ENCODE results near the gene MAGEB1.

Gene MAGEB1

DNA sequence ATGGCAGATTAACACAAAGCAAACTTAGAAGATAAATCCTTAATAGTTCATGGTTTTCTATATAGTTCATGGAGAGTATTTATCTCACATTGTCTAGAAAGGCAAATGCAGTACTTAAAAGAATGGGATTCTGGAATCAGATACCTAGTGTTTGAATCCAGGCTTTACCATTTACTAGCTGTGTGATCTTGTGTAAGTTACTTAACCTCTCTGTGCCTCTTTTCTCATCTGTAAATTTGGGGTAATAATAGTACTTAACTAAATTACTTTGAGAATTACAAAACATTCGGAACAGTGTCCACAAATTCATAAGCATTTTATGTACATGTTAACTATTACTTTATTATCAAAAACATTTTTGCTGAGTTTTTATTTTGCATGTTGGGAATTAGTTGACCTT is 15.8 kb downstream of the MAGEB1 start:
- no peak for ATAC-seq (replicated peaks)
- DNase-seq = no peak
- H3K4me1 Mint-ChIP-seq = no peaks in the 10 kb centered on the region
- no peaks in the 10 kb centered on the region for H3K36me3 Mint-ChIP-seq
- peaks cover 0 to under 1% of the 10 kb centered on the region in 2 donors for H3K27me3 Mint-ChIP-seq
- H3K4me3 Mint-ChIP-seq = no peak overlapping the region
- H3K9me3 Mint-ChIP-seq = no peaks in the 10 kb centered on the region
- H3K27ac Mint-ChIP-seq = no peak overlapping the region

DNA sequence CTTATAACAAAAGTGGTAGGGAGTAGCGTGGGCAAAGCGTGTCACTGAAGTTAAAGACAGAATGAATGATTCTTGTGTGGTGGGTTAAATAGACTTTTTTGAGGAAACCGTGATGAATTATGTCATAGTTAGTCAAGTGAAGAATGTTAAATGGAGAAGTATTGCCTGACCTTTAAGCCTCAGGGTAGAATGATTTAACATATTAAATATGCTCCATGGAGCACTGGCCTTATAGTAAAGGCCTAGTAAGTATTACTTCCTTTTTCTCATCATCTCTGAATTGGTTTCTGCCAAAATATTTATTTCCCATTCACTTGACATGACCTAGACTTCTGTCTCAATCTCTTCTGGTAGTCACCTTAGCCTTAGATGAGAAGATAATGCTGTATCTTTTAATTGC is 23.7 kb downstream of the MAGEB1 start:
- DNase-seq (no peak), ATAC-seq (replicated peaks) (peak; percentile 79 to 86)
- Mint-ChIP-seq H3K36me3 (no peaks in the 10 kb centered on the region), H3K9me3 (peaks cover 5 to 8% of the 10 kb centered on the region in 2 donors), H3K4me3 (no peak overlapping the region), H3K27ac (no peak overlapping the region), H3K27me3 (peaks cover 8 to 9% of the 10 kb centered on the region in 2 donors), H3K4me1 (peaks cover 0 to 9% of the 10 kb centered on the region in 2 donors)

DNA sequence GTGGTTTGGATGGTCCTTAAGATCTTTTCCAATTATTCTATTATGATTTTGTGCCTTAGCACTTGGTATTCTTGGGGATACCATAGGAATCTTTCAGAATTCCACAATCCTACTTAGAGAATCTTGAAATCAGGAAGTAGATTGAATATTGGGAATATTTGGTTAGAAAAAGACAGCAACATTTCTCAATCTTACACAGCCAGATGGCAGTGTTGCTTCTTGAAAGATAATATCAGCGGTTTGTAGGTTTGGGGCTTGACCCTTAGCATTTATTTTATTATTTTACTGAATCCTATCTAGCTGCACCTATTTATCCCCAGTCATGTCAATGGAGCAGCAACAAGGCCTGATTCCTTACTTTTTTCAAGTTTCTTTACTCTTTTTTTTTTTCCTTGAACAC is 28.6 kb downstream of the MAGEB1 start:
- no peaks in the 10 kb centered on the region for H3K36me3 Mint-ChIP-seq
- ATAC-seq (replicated peaks) = no peak

DNA sequence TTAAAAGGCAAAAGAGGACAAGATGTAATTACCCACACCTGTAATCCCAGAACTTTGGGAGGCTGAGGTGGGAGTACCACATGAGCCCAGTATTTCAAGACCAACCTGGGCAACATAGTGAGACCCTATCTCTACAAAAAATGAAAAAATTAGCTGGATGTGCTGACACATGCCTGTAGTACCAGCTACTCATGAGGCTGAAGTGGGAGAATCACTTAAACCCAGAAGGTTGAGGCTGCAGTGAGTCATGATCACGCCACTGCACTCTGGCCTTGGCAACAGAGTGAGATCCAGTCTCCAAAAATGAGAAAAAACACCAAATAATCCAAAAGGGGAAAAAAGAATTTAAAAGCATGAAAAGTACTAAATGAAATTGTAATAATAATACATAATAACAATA is 31.4 kb downstream of the MAGEB1 start:
- Mint-ChIP-seq H3K27ac (no peak overlapping the region), H3K4me3 (no peak overlapping the region), H3K27me3 (no peaks in the 10 kb centered on the region), H3K36me3 (no peaks in the 10 kb centered on the region), H3K4me1 (no peaks in the 10 kb centered on the region), H3K9me3 (no peaks in the 10 kb centered on the region)
- ATAC-seq (replicated peaks) = no peak
- no peak for DNase-seq

More for the DNA sequence above, 28.6 kb downstream of the MAGEB1 start:
- H3K4me1 Mint-ChIP-seq = peaks cover 0 to 5% of the 10 kb centered on the region in 2 donors
- no peak for DNase-seq
- H3K27ac Mint-ChIP-seq = no peak overlapping the region
- H3K9me3 Mint-ChIP-seq = peaks cover 0 to 2% of the 10 kb centered on the region in 2 donors
- H3K4me3 Mint-ChIP-seq = no peak overlapping the region
- H3K27me3 Mint-ChIP-seq = no peaks in the 10 kb centered on the region

DNA sequence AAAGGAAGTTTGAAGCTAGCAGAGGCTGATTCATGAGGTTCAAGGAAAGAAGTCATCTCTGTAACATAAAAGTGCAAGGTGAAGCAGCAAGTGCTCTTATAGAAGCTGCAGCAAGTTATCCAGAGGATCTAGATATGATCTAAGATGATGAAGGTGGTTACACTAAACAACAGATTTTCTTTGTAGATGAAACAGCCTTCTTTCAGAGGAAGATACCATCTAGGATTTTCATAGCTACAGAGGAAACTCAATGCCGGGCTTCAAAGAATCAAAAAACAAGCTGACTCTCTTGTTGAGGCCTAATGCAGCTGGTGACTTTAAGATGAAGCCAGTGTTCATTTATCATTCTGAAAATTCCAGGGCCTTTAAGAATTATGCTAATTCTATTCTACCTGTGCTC is 33.5 kb downstream of the MAGEB1 start:
- Mint-ChIP-seq H3K27me3 (no peaks in the 10 kb centered on the region), H3K36me3 (no peaks in the 10 kb centered on the region), H3K4me3 (no peak overlapping the region), H3K27ac (no peak overlapping the region), H3K9me3 (no peaks in the 10 kb centered on the region), H3K4me1 (no peaks in the 10 kb centered on the region)
- ATAC-seq (replicated peaks) (no peak), DNase-seq (no peak)

DNA sequence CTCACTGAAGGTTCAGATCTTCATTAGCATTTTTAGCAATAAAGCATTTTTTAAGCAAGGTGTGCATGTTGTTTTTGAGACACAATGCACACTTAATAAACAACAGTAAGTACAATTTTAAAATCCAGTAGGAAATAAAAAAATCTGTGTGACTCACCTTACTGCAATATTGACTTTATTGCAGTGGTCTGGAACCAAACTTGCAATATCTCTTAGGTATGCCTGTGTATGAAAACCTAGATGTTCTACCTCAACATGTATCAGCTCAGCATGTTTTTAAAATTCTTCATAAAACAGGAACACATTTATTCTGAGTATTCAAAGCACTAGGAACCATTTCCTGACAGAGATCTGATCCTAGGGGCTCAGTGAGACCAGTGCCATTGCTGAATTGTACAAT is 35.6 kb downstream of the MAGEB1 start:
- no peak overlapping the region for H3K27ac Mint-ChIP-seq

DNA sequence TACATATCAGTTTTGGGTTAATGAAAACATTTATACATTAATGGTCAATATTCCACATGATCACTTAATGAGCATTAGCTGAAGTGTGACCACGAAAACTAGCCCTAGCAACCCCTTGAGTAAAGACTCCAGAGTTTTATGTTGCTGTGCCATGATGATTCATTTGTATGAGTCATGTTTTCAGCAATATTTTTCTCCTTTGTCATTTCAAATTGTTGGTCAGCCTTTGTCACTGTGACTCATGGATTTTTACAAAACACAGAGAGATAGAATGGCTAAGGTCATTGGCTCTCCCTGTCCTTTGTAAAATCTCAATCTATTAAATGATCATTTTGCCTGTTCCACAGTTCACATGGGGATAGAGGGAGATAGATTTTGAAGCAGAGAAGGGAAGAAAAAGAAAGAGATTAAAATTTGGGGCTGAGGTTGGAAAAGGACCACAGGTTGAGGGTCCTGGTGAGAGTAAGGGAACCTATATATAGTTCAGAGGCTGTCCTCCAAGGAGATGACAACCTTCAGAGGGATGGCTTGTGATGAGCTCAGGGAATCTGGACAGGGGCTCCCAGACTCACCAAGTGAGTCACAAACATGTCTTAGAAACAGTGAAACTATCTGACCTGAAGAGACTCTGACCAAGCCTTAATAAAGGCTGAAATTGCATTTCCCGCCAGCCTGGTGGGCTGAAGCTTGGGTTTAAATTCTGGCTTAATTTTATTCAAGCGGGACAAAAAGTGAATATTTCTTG is 36.7 kb downstream of the MAGEB1 start:
- Mint-ChIP-seq H3K27ac (no peak overlapping the region), H3K27me3 (no peaks in the 10 kb centered on the region), H3K9me3 (no peaks in the 10 kb centered on the region), H3K4me3 (no peak overlapping the region), H3K4me1 (no peaks in the 10 kb centered on the region), H3K36me3 (no peaks in the 10 kb centered on the region)
- DNase-seq = no peak
- no peak for ATAC-seq (replicated peaks)

More for the DNA sequence above, 35.6 kb downstream of the MAGEB1 start:
- Mint-ChIP-seq H3K27me3 (no peaks in the 10 kb centered on the region), H3K36me3 (no peaks in the 10 kb centered on the region), H3K9me3 (no peaks in the 10 kb centered on the region), H3K4me3 (no peak overlapping the region), H3K4me1 (no peaks in the 10 kb centered on the region)
- no peak for ATAC-seq (replicated peaks)
- no peak for DNase-seq

DNA sequence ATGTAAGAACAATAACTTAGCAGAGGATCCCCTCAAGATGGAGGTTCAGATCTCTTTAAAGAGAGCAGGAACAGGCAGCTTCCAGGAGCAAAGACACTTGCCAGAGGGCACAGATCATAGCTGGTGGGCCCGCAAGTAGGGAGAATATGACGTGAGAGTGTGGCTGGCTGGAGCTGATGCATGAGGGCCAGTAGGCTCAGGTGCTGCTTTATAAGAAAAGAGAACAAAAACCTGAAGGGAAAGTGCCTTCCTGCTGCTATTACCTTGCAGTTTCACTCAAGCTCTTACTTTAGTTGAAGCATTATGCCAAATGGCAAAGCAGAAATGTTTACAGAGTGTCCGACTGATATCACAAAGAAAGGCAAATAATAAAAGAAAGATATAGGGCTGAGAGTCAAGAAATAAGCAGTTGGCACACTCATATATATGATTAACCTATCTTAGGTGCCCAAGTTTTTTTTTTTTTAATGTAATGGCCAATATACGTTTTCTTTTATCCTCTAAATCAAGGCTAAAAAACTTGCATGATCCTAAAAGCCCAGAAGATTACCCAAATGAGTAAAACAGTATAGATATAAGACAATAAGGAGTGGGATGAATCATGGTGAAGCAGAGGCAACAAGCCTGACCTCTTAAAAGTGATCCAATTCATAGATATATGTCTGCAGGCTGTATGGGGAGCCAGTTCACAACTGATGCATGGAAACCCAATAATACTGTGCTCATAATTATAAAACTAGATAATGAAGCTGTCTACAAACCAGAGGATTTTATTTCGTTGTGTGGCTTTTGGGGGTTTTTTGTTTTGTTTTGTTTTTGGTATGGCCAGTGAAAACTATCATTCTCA is 49.7 kb downstream of the MAGEB1 start:
- Mint-ChIP-seq H3K36me3 (no peaks in the 10 kb centered on the region), H3K27ac (no peak overlapping the region), H3K4me3 (no peak overlapping the region), H3K4me1 (no peaks in the 10 kb centered on the region), H3K27me3 (peaks cover 0 to 10% of the 10 kb centered on the region in 2 donors), H3K9me3 (peaks cover 3 to 6% of the 10 kb centered on the region in 2 donors)
- ATAC-seq (replicated peaks) (no peak), DNase-seq (no peak)

DNA sequence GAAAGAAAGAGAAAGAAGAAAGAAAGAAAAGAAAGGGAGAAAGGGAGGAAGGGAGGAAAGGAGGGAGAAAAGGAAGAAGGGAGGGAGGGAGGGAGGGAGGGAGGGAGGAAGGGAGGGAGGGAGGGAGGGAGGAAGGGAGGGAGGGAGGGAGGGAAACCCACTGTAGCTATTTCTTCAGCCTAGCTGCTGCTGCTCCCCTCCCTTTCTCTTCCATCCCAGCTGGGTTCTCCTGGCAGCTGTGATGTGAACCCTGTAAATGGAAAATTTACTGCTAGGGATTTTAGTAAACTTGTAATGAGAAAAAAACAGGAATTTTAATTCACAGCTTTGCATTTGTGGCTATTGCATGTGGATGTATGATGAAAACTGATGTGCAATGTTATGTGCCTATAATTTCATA is 54.3 kb downstream of the MAGEB1 start:
- Mint-ChIP-seq H3K4me1 (no peaks in the 10 kb centered on the region), H3K9me3 (no peaks in the 10 kb centered on the region), H3K27me3 (peaks cover 0 to 19% of the 10 kb centered on the region in 2 donors), H3K36me3 (no peaks in the 10 kb centered on the region), H3K4me3 (no peak overlapping the region), H3K27ac (no peak overlapping the region)
- ATAC-seq (replicated peaks) (no peak), DNase-seq (no peak)

Measured in stimulated activated naive B cell treated with anti-CD40 and anti-IgM and Interleukin-4, amounts not matched to agents 10 μg/mL and 1 μg/mL and 100 μg/mL, for 72 hours (primary cell).